HCEC 1CT (cell line): Measurements from ENCODE around the gene SPON2.

Experiments
- DNase-seq: peaks from one replicate; pipeline ENCODE4 v3.0.0-alpha.2; 2017

The SPON2 gene

DNA sequence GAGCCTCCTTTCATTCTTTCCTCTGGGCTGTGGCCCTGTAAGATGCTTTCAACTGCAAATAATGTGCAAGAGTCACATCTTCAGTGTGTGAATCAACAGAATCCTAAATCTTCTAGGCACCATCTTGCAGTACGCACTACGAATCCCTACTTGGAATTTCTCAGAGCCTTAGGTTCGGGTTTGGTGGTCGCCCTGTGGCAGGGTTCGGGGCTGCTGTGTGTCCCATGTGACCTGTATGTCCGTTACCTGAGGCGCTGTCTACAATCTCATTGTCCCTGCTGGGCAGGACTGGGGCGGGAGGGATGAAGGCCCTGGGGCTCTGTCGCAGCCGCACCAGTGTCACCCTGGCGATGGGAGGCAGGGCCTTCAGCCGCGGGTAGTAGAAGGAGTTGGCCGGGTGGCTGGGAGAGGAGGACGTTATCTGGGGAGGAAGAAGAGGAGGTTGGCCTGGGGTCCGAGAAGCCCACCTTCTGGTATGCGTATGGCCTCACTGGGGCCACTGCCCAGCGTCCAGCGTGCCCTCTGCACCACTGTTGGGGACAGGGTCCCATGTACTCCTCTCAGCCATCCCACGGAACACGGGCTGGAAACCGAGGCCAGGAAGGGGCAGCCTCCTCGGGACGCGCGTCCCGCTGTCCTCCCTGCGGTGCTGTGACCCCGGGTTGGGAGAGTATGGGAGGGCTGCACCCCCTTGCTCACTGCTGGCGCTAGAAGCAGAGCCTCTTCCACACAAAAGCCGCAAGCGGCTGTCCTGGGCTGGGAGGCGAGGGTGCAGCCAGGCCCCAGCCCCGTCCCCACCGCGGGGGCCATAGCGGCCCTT is 2.0 kb downstream of the SPON2 start:
- DNase-seq: no peak

DNA sequence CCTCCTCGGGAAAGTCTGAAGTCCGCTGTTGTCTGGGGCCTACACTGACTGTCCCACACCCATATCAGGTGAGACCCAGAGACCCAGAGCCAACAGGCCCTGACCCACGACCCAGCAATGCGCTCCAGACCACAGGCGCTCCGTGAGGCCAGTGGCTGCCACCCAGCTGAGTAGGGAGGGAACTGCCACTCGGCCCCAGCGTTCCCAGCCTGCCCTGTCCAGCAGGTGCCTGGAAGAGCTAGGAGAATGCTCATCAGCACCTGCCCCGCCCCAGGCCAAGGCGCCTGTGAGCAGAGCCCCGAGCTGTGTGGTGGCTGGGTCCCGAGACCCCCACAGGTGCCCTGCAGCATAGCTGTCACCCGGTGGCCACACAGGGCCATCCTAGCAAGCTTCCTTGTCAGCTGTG is 2.7 kb downstream of the SPON2 start:
- DNase-seq: no peak

DNA sequence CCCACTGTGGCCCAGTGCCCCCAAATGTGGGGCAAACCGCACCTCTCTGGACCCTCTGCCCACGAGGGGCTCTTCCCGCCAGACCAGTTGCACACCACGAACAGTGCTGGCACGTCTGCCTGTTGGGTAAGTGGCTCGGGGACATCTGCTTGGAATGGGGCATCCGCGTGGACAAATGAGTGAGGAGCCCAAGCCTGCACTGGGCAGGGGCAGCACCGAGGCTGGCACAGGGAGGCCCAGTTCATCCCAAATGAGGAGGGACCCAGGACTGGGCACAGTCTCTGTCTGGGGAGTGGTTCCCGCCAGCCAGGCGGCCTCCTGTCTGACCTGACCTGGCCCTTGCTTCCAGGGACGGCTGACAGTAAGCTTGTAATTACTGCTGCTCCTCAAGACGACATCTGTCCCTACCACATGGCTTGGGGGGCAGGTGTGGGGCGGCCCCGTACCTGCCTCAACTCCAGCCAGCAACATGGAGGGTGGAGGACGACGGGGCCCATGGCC is 3.2 kb downstream of the SPON2 start:
- DNase-seq: no peak

DNA sequence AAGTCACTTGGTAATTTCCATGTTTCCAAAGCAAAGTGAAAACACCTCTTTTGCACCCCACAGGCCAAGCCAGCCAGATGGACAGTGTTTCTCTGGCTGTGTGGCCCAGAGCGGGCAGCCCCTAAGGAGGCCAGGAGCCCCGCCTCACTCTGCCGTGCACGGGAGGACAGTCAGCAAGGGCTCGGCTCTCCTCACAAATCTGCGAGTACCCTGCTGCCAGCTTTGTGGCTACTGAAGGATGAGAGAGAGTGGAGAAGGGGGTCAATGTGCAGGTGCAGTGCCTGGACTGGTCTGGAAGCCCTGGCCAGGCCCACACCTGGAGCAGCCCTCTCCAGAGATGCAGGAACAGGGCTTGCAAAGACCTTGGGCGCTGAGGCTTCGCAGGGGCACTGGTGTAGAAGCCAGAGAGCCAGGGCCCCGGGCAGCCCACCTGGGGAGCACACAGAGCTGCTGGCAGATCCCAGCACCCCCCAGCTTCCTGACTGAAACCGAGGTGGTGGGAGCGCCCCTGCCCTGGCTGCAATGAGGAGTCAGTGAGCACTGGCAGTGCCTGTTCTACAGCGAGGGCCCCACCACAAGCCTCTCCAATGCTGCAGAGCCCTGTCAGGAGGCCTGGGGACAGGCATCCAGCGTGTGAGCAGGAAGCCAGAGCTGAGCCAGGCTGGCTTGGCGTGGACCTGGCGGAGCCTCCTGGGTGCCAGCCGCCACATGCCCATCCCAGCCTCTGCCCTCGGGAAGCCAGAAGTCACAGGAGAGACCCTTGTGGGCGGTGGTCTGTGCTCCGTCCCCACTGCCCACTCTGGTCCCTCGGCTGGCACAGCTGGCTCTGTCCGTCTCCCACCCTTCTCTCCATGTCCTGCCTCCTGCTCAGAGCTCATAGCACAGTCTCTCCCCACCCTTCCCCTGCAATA is 3.9 kb downstream of the SPON2 start:
- no peak for DNase-seq

- peak; percentile 69 for DNase-seq
Measured at GRCh38 chr4:1167244-1167949, 5.0 kb downstream of the SPON2 start.

DNA sequence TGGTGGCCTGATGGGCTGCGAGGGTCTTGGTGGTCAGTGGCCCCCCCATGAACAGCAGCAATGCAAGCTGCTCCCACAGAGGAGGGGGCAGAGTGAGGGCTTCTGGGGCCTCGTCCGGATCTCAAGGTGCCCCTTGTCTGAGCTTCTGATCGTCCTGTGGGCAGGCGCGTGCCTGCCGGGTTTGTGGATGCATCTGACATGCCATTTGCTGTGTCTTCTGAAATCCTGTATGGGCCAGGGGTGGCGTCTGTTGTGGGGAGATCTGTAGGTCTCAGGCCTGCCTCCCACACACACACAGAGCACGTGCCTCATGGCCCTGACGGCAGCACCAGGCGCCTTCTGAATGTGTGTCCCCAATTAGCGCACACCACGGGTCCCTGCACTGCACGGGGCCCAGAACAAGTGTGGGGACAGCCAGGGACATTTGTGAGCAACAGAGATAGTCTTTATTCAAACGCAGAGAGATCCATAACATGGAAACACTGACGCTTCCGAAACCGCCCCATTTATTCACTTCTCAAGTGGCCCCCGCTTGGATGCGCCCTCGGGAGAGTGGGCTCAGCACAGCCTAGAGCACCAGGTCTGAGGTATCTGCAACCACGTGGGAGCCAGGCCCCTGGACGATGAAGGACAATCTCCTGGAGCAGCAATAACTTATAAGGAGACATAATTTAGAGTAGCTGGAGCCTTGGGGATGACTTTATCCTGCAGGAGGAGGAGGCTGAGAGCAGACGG is 5.7 kb downstream of the SPON2 start:
- DNase-seq: no peak

DNA sequence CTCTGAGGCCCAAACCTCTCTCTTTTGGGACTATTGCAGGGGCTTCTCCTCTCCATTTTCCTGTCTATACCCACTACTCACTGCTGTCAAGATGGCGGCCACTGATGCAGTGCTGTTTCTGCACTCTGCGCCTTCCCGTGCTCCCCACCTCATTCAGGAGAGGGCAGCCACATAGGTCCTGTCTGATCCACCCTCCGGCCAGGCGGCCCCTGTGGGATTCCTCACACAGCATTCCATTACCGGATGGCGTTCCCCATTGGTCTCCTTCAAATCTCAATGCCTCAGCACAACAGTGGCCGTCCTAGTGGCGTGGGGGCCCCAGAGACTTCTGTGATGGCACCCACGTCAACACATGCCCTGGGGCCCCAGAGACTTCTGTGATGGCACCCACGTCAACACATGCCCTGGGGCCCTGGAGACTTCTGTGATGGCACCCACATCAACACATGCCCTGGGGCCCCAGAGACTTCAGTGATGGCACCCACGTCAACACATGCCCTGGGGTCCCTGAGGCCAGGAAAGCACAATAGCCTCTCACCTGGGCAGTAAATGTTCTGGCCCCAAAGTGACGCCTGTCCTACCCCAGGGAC is 7.3 kb downstream of the SPON2 start:
- no peak for DNase-seq

DNA sequence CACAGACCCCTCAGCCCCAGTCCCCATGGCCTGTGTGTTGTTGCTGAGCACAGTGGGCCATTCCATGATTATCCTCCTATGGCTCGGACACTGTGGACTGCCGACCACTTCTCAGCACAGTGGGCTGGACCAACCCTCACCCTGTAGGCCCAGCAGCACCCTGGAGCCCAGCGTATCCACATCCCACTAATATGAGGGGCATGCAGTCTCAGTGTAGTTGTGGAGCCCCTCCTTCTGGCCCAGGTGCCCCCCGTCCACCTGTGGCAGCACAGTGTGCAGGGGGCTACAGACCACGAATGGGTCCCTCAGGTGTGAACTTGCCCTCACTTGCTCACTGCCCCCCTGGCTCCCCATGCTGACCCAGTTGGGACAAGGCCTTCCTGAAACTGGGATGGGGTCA is 7.9 kb downstream of the SPON2 start:
- DNase-seq: no peak

DNA sequence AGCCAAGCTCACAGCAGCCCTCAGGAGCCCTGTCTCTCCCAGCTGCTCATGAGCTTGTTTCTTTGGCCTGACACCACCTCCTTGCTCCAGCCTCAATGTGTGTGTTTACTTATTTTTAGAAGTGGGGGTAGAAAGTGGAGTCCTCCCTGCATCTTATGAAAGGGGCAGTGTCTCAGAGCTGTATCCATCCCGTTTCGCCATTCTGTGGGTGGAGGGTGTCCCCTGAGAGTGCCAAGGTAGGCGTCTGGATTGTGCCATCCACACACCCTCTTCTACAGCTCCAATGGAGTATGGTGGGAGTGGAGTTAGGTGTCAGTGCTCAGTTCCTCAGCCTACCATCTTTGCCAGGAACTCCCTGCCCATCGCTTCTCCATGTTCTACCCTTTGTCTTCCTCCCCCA is 8.3 kb downstream of the SPON2 start:
- DNase-seq: no peak

DNA sequence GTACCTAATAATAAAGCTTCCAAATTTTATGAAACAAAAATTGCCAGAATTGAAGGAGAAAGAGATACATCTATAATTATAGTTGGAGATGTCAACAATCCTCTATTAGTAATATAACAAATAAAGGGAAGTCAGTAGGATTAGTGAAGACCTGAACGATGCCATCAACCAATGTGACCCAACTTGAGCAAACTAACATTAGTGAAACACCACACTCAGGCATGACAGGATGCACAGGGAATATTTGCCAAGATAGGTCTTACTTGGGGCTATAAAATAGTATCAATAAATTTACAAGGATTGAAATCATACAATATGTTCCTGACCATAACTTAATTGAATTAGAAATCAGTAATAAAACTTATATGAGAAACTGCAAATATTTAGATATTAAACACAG is 12.0 kb downstream of the SPON2 start:
- DNase-seq: no peak

DNA sequence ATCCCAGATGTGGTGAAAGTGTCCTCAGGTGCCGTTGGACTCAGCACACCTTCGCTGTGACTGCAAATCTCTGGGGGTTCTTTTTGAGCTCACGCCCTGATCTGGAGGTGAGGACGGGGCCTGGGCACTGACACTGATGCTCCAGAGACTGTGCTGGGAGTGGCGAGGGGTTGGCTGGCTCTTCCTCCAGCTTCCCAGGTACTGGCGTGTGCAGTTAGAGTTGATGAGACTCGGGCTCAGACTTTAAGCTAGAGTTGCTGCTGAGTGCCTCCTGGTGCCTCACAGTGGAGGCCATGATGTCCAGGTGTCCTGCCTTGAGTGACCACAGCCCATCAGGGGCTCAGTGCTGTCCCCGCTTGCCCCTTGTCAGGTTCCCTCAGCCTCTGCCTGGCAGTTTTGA is 16.3 kb downstream of the SPON2 start:
- DNase-seq: no peak

GRCh38 chr4:1155314-1155713 is 17.1 kb downstream of the SPON2 start:
- no peak for DNase-seq

DNA sequence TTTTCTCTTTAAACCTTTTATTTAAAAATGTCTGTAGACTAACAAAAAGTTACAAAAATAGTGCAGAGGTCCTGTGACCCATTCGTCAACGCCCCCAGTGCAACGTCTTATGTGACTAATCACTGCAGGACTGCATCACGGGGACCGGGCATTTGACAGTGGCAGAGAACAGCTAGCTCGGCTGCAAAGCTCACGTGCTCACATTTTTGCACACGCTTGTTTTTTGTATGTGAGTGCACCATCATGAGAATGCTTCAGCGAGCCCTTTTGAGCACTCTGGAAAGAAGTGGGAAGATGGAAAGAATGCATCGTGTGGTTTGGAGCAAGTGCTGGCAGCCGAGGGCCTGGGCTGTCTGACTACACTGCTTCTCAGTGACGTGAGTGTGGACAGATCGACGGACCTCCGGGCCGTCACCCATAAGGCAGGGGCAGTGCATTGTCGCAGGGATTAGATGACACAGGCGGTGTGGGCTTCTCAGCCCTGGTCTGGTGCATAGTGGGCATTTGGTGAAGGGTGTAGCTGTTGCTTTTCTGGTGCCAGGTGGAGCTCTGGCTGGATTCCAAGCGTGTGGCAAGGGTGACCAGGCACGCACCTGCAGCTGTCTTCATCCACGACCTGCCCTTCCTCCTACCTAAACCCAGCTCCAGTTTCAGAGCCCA is 17.7 kb downstream of the SPON2 start:
- no peak for DNase-seq

DNA sequence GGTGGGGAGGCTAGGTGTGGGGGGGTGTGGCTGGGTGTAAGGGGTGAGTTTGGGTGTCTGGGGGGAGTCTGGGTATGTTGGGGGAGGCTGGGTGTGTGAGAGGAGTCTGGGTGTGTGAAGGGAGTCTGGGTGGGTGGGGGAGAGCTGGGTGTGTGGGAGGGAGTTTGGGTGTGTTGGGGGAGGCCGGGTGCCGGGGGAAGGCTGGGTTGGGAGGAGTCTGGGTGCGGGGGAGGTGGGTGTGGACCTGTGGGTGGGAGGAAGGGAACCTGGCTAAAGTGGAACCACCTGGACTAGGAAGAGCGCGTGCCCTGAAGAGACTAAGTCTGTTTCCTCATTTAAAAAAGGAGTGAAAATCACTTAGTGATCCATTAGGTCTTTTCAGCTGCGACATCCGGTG is 18.3 kb downstream of the SPON2 start:
- DNase-seq: no peak

DNA sequence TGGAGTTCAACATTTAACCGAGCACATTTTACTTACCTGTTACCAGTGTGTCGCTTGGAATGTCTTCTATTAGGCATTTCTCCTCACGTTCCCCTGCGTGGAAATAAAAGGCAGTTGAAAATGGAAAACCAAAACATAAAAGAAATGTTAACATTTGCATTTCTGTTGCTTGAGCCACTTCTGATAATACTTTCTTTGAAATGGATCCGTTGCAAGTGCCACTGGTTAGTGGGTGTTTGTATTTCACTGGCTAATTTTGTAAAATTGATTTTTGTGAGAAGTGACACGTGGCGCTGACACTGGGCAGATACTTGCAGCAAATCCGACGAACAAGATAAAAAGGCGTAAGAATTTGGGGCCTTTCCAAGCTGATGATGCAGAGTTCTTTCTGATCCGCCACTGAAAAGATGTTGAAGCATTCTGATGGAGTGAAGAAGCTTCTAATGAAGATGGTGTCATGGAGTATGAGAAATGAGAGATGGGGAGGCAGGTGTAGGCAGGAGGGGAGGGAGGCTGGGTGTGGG is 18.8 kb downstream of the SPON2 start:
- no peak for DNase-seq

GRCh38 chr4:1152290-1152689 is 20.1 kb downstream of the SPON2 start:
- no peak for DNase-seq

DNA sequence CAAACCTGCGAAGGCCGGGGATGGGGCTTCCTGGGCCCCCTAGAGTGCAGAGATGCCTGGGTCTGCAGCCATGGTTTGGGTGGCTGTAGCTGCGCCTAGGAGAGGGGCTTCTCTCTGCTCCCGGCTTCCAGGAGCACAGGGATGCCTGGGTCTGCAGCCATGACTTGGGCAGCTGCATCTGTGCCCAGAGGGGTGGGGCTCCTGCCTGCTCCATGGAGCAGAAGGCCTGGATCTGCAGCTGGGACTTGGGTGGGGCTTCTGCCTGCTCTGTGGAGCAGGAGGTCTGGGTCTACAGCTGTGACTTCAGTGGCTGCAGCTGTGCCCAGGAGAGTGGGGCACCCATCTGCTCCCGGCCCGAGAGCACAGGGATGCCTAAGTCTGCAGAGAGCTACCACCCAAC is 20.8 kb downstream of the SPON2 start:
- DNase-seq: no peak

DNA sequence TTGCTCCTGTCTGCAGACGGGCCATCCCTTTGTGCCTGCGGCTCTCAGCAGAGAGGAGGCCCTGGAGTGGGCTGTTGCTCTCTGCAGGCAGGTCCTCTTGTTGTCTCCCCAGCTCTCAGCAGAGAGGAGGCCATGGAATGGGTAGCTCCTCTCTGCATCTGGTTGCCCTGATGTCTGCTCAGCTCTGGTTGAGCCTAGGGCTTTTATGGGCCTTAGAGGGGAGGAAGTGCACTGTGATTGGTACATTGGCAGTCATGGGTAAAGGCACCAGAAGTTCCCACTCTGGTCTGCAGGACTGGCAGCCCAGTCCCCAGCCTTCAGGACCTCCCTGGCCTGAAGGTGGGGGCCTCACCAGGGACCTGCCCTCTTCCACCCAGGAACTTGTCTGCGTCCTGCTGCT is 21.5 kb downstream of the SPON2 start:
- no peak for DNase-seq

- DNase-seq: no peak
Measured at GRCh38 chr4:1139860-1140259, 32.5 kb downstream of the SPON2 start.

DNA sequence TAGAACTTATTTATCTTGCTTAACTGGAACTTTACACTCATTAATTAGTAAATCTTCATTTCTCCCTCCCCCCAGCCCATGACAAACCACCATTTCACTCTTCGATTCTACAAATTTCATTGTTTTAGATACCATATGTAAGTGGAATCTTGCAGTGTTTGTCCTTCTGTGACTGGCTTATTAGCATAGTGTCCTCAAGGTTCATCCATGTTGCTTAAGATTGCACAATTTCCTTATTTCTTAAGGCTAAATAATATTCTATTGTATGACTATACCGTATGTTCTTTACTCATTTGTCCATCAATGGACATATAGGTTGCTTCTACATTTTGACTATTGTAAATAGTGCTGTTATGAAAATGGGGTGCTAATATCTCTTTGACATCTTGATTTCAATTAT is 34.5 kb downstream of the SPON2 start:
- DNase-seq: no peak

DNA sequence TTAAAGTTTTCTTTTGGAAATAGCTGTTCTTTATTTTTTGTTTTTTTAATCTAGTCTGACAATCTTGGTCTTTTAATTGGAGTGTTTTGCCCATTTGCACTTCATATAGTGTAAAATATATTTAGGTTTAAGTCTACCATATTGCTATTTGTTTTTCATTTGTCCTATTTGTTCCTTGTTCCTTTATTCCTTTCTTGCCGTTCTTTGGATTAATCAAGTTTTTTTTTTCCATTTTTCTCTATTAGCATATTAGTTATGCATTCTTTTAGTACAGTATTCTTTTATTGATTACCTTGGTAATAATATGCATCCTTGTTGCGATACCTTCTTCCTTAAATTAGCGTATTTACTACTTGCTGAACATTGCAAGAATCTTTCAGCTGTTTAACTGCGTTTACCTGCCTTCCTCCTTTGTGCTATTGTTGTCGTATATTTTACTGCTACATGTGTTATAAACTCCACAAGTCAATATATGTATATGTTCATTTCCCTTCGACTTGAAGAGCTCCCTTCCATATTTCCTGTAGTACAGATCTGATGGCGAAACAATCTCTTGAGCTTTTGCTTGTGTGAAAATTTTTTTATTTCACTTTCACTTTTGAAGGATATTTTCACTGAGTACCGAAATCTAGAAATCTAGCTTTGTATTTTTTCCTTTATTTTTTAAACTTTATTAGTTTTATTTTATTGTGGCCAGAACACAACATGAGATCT is 35.2 kb downstream of the SPON2 start:
- no peak for DNase-seq
